Measurements from ENCODE around the gene RNASEH2A. TPM values are rescaled to one million over a fixed set of nuclear protein-coding genes. Genes with fewer than 3 reads are reported as not detected.
A peak's percentile ranks its signal among the peaks of the same experiment; 100 is the strongest.

RNASEH2A gene
- total RNA-seq, 1 donor from 2014 or later, result 37.2 TPM

GRCh38 chr19:12828494-12828893 lies 22.1 kb downstream of the RNASEH2A start:
- Mint-ChIP-seq H3K27ac (no peak overlapping the region), H3K27me3 (peaks cover 84% of the 10 kb centered on the region), H3K4me1 (ENCODE audit: unreplicated experiment) (peaks cover 8% of the 10 kb centered on the region), H3K36me3 (peaks cover 3% of the 10 kb centered on the region), H3K4me3 (no peak overlapping the region), H3K9me3 (no peaks in the 10 kb centered on the region)
- no peak for TF ChIP-seq CTCF (conservative IDR thresholded peaks at IDR 0.05)
- DNase-seq (ENCODE audit: extremely low spot score, unreplicated experiment), result no peak

GRCh38 chr19:12833418-12833737 lies 27.0 kb downstream of the RNASEH2A start:
- no peak for DNase-seq (ENCODE audit: extremely low spot score, unreplicated experiment)
- Mint-ChIP-seq H3K36me3 (peaks cover 3% of the 10 kb centered on the region), H3K9me3 (no peaks in the 10 kb centered on the region), H3K4me3 (peak overlapping the region; percentile 62), H3K27me3 (peaks cover 92% of the 10 kb centered on the region), H3K4me1 (ENCODE audit: unreplicated experiment) (peaks cover 12% of the 10 kb centered on the region), H3K27ac (no peak overlapping the region)
- no peak for TF ChIP-seq CTCF (conservative IDR thresholded peaks at IDR 0.05)

- Mint-ChIP-seq H3K9me3 (no peaks in the 10 kb centered on the region), H3K36me3 (peaks cover 3% of the 10 kb centered on the region), H3K4me3 (peak overlapping the region; percentile 73), H3K27me3 (peaks cover 90% of the 10 kb centered on the region), H3K4me1 (ENCODE audit: unreplicated experiment) (peaks cover 13% of the 10 kb centered on the region), H3K27ac (no peak overlapping the region)
- no peak for TF ChIP-seq CTCF (conservative IDR thresholded peaks at IDR 0.05)
- DNase-seq (ENCODE audit: extremely low spot score, unreplicated experiment), result no peak
These were observed 27.6 kb downstream of the RNASEH2A start for GRCh38 chr19:12833738-12834565.

GRCh38 chr19:12834566-12834943 lies 28.2 kb downstream of the RNASEH2A start, which contains the start of gene RTBDN:
RTBDN (minus strand) TSS chr19:12834579; CDS start chr19:12829979, 4,600 bp downstream.
- no peak within 1 kb of the TSS for H3K27ac Mint-ChIP-seq

GRCh38 chr19:12834976-12835757 lies 28.8 kb downstream of the RNASEH2A start:
- peak overlapping the region; percentile 73 for H3K4me3 Mint-ChIP-seq
- DNase-seq (ENCODE audit: extremely low spot score, unreplicated experiment), result no peak
- no peak for TF ChIP-seq CTCF (conservative IDR thresholded peaks at IDR 0.05)
- H3K27me3 Mint-ChIP-seq, result peaks cover 90% of the 10 kb centered on the region
- H3K27ac Mint-ChIP-seq, result no peak overlapping the region
- peaks cover 3% of the 10 kb centered on the region for H3K36me3 Mint-ChIP-seq
- peaks cover 23% of the 10 kb centered on the region for H3K4me1 Mint-ChIP-seq (ENCODE audit: unreplicated experiment)
- no peaks in the 10 kb centered on the region for H3K9me3 Mint-ChIP-seq

More at GRCh38 chr19:12834566-12834943, 28.2 kb downstream of the RNASEH2A start, which contains the start of gene RTBDN:
- H3K4me1 Mint-ChIP-seq (ENCODE audit: unreplicated experiment), result peaks cover 19% of the 10 kb centered on the region
- H3K27me3 Mint-ChIP-seq, result peaks cover 90% of the 10 kb centered on the region
- no peak for TF ChIP-seq CTCF (conservative IDR thresholded peaks at IDR 0.05)
- no peak for DNase-seq (ENCODE audit: extremely low spot score, unreplicated experiment)
- H3K36me3 Mint-ChIP-seq, result peaks cover 3% of the 10 kb centered on the region
- H3K9me3 Mint-ChIP-seq, result no peaks in the 10 kb centered on the region
- peak within 1 kb of the TSS; percentile 73 for H3K4me3 Mint-ChIP-seq
